ENCODE data around the gene ZNF441.

DNA sequence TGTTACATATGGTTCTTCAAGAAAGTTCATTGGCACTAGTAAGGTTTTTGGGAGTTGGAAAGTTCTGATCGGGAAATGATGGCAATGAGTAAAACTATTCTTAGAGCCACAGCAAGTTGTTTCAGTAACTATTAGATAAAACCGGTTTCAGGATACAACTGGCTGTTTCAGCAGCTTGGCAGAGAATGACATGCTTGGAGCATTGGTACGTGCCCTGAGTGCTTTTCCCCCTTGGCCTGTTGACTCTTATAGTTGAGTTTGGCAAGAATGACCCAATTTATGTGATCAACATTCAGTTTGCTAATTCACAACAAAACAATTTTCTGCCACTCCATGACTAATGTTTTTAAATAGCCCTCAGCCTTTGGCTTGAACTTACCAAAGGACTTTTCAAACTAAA, 20.7 kb downstream of the ZNF441 start:
- TF ChIP-seq, protein P1, sequence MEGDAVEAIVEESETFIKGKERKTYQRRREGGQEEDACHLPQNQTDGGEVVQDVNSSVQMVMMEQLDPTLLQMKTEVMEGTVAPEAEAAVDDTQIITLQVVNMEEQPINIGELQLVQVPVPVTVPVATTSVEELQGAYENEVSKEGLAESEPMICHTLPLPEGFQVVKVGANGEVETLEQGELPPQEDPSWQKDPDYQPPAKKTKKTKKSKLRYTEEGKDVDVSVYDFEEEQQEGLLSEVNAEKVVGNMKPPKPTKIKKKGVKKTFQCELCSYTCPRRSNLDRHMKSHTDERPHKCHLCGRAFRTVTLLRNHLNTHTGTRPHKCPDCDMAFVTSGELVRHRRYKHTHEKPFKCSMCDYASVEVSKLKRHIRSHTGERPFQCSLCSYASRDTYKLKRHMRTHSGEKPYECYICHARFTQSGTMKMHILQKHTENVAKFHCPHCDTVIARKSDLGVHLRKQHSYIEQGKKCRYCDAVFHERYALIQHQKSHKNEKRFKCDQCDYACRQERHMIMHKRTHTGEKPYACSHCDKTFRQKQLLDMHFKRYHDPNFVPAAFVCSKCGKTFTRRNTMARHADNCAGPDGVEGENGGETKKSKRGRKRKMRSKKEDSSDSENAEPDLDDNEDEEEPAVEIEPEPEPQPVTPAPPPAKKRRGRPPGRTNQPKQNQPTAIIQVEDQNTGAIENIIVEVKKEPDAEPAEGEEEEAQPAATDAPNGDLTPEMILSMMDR (IDR thresholded peaks at IDR 0.05): no peak
- TF ChIP-seq POLR2A (IDR thresholded peaks at IDR 0.05): no peak

All from adrenal gland (tissue), 5 donors.